HG02642 (cell line): ENCODE results near the gene IKZF1.

Experiments used
- ATAC-seq: cut with Tn5 transposase; IDR thresholded peaks from one replicate; pipeline ENCODE4 v1.9.1; 2021; ENCODE audit warnings: mild to moderate bottlenecking; ENCODE audit not compliant: unreplicated experiment, poor library complexity

IKZF1 gene

GRCh38 chr7:50307368-50308032 is 3.0 kb downstream of the IKZF1 start:
- ATAC-seq = peak; percentile 25

GRCh38 chr7:50308203-50308531 is 3.7 kb downstream of the IKZF1 start:
- ATAC-seq = no peak

- ATAC-seq = peak; percentile 23
Measured at GRCh38 chr7:50308532-50309385, 4.2 kb downstream of the IKZF1 start.

- ATAC-seq = no peak
Measured at GRCh38 chr7:50309721-50310120, 5.2 kb downstream of the IKZF1 start.

- ATAC-seq = no peak
Measured at GRCh38 chr7:50310361-50310760, 5.8 kb downstream of the IKZF1 start.

GRCh38 chr7:50310956-50311355 is 6.4 kb downstream of the IKZF1 start:
- no peak for ATAC-seq

GRCh38 chr7:50312250-50313162 is 8.0 kb downstream of the IKZF1 start:
- ATAC-seq = no peak

- ATAC-seq = no peak
Measured at GRCh38 chr7:50314836-50315592, 10.5 kb downstream of the IKZF1 start.

- no peak for ATAC-seq
Measured at GRCh38 chr7:50315739-50316671, 11.5 kb downstream of the IKZF1 start.

GRCh38 chr7:50317221-50317678 is 12.7 kb downstream of the IKZF1 start:
- ATAC-seq = peak; percentile 59

- peak; percentile 5 for ATAC-seq
Measured at GRCh38 chr7:50317697-50318669, 13.5 kb downstream of the IKZF1 start.

- no peak for ATAC-seq
Measured at GRCh38 chr7:50321487-50322067, 17.1 kb downstream of the IKZF1 start.

GRCh38 chr7:50324113-50324512 is 19.6 kb downstream of the IKZF1 start:
- no peak for ATAC-seq

- peak; percentile 61 for ATAC-seq
Measured at GRCh38 chr7:50327443-50327842, 22.9 kb downstream of the IKZF1 start.

- ATAC-seq = peak; percentile 22
Measured at GRCh38 chr7:50329775-50330174, 25.3 kb downstream of the IKZF1 start.

GRCh38 chr7:50330254-50330653 is 25.7 kb downstream of the IKZF1 start:
- no peak for ATAC-seq

GRCh38 chr7:50330696-50331095 is 26.2 kb downstream of the IKZF1 start:
- peak; percentile 26 for ATAC-seq
